ENCODE results near the gene XRCC6.

- TF ChIP-seq CTCF (IDR thresholded peaks at IDR 0.05 in 8 of 11, conservative IDR thresholded peaks at IDR 0.05 in 3 of 11) (no peak), POLR2AphosphoS5 (IDR thresholded peaks at IDR 0.05) (no peak)
Measured at GRCh38 chr22:41612603-41613306, 8.3 kb upstream of the XRCC6 start.
